Measurements from ENCODE around the gene SIDT1.

The SIDT1 gene

DNA sequence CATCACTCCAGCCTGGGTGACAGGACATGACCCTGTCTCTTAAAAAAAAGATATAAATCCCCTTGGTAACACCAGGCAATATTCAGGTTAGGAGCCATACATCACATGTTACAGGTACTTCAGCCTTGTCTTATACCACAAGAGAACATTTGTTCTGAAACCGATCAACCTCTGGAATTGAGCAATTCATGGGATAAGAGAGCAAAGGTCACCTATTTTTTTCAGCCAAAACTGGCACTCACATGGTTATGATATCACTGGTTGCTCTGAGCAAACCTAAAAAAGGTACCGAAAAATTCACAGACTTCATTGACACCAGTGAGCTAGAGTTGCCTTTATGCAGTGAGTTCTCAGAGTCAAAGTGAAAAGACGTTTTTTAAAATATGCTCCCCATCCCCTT is 26.5 kb upstream of the SIDT1 start:
- Histone ChIP-seq H3K27ac (replicated peaks) (no peak overlapping the region), H3K27me3 (ENCODE audit: insufficient read depth, poor library complexity, severe bottlenecking) (no peaks in the 10 kb centered on the region), H3K4me3 (replicated peaks; ENCODE audit: insufficient read depth, low read length) (no peak overlapping the region)
- no peak for TF ChIP-seq GABPA (IDR thresholded peaks at IDR 0.05; ENCODE audit: low read depth)
- TF ChIP-seq SPI1 (IDR thresholded peaks at IDR 0.05; ENCODE audit: borderline replicate concordance, low read depth): no peak
- TF ChIP-seq, protein P1, sequence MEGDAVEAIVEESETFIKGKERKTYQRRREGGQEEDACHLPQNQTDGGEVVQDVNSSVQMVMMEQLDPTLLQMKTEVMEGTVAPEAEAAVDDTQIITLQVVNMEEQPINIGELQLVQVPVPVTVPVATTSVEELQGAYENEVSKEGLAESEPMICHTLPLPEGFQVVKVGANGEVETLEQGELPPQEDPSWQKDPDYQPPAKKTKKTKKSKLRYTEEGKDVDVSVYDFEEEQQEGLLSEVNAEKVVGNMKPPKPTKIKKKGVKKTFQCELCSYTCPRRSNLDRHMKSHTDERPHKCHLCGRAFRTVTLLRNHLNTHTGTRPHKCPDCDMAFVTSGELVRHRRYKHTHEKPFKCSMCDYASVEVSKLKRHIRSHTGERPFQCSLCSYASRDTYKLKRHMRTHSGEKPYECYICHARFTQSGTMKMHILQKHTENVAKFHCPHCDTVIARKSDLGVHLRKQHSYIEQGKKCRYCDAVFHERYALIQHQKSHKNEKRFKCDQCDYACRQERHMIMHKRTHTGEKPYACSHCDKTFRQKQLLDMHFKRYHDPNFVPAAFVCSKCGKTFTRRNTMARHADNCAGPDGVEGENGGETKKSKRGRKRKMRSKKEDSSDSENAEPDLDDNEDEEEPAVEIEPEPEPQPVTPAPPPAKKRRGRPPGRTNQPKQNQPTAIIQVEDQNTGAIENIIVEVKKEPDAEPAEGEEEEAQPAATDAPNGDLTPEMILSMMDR (IDR thresholded peaks at IDR 0.05; ENCODE audit: insufficient read depth, low read length): no peak
- no peak for TF ChIP-seq POLR2AphosphoS5 (IDR thresholded peaks at IDR 0.05; ENCODE audit: low read depth)
- no peak for TF ChIP-seq REST (IDR thresholded peaks at IDR 0.05; ENCODE audit: insufficient replicate concordance, low read depth)
- no peak for DNase-seq (ENCODE audit: low read depth in 1 of 2, low spot score in 1 of 2)

GRCh38 chr3:113507501-113508067 is 24.8 kb upstream of the SIDT1 start:
- no peak for DNase-seq (ENCODE audit: low read depth in 1 of 2, low spot score in 1 of 2)
- Histone ChIP-seq H3K4me3 (replicated peaks; ENCODE audit: insufficient read depth, low read length) (no peak overlapping the region), H3K27ac (replicated peaks) (no peak overlapping the region), H3K27me3 (ENCODE audit: insufficient read depth, poor library complexity, severe bottlenecking) (no peaks in the 10 kb centered on the region)
- TF ChIP-seq POLR2AphosphoS5 (IDR thresholded peaks at IDR 0.05; ENCODE audit: low read depth) (no peak), SPI1 (IDR thresholded peaks at IDR 0.05; ENCODE audit: borderline replicate concordance, low read depth) (no peak), REST (IDR thresholded peaks at IDR 0.05; ENCODE audit: insufficient replicate concordance, low read depth) (no peak), GABPA (IDR thresholded peaks at IDR 0.05; ENCODE audit: low read depth) (no peak)
- TF ChIP-seq, protein P1 (IDR thresholded peaks at IDR 0.05; ENCODE audit: insufficient read depth, low read length): no peak

GRCh38 chr3:113508966-113509365 is 23.4 kb upstream of the SIDT1 start:
- DNase-seq (ENCODE audit: low read depth in 1 of 2, low spot score in 1 of 2): no peak
- no peak for TF ChIP-seq GABPA (IDR thresholded peaks at IDR 0.05; ENCODE audit: low read depth)
- TF ChIP-seq, protein P1 (IDR thresholded peaks at IDR 0.05; ENCODE audit: insufficient read depth, low read length): no peak
- no peak for TF ChIP-seq REST (IDR thresholded peaks at IDR 0.05; ENCODE audit: insufficient replicate concordance, low read depth)
- no peak for TF ChIP-seq POLR2AphosphoS5 (IDR thresholded peaks at IDR 0.05; ENCODE audit: low read depth)
- TF ChIP-seq SPI1 (IDR thresholded peaks at IDR 0.05; ENCODE audit: borderline replicate concordance, low read depth): no peak
- H3K27me3 ChIP-seq (ENCODE audit: insufficient read depth, poor library complexity, severe bottlenecking): no peaks in the 10 kb centered on the region
- H3K27ac ChIP-seq (replicated peaks): no peak overlapping the region
- no peak overlapping the region for H3K4me3 ChIP-seq (replicated peaks; ENCODE audit: insufficient read depth, low read length)

Measured in HL-60 (cell line).